ENCODE data around the gene MTCL1.
"Not testable (repeated sequence)": the region's sequence is repeated elsewhere in the genome, so short reads cannot be mapped to it uniquely, and the experiment has no call there.

Gene MTCL1

GRCh38 chr18:8745355-8746014 is 40.1 kb downstream of the MTCL1 start:
- DNase-seq = no peak

GRCh38 chr18:8747440-8747937 is 42.1 kb downstream of the MTCL1 start:
- no peak for DNase-seq

GRCh38 chr18:8749492-8749891 is 44.1 kb downstream of the MTCL1 start:
- no peak for DNase-seq

DNA sequence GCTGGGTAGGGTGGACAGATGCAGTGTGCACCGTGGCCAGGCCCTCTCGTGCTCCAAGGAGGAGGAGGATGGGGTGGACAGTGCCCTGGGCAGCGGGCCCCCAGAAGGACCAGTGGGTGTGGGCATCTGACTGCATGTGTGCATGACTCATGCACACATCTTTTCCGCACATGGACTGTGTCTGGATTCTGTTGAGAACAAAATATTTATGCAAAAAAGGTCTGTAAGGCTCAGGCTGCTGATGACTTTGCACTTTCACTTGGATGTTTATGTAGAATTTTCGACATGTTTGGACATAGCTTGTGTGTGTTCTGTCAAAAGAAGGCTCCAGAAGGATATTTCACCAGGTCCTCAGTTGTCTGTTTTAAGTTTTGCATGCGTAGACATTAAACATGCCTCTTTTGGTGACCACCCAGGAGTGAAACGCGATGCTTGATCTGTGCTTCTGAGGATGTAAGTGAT is 45.6 kb downstream of the MTCL1 start:
- no peak for DNase-seq

GRCh38 chr18:8751692-8752091 is 46.3 kb downstream of the MTCL1 start:
- DNase-seq = no peak

GRCh38 chr18:8752329-8752728 is 47.0 kb downstream of the MTCL1 start:
- DNase-seq = no peak

DNA sequence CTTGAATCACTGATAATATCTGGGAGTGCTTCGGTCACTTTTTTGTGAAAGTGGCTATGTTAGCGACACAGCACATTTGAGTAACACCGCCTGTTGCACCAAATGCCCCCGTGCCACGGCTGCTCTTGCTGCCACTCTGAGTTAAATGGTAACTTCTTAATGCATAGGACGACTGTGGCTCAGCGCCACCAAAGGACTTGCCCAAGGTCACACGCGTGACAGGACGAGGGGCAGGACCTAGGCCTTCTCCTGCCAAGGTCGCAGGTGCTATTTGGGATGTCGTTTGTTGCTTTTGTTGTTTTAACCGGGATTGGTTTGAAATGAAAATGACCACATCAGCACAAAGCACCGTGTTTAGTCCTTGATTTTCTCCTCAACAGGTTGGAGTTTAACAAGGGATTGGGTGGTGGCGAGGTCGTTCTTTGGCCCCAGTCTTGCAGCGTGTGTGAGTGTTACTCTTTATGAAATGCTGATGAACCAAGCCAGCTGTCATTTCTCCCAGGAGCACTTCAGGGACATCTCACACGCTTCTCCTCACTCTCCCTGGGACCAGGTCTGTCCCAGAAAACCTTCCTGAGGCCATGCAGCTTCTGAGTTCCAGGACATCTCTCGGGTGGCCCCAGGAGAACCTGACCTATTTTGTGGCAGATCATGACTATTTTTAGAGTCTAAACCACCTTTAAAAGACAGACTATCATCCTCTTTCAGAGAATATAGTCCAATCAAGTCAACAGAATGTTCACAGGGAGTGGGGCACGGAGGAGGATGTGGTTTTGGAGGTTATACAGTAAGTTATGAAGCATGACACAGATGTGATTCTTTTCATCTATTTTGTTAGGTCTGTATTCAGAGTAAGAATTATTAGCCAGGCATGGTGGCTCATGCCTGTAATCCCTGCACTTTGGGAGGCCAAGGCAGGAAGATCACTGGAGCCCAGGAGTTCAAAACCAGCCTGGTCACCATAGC is 49.9 kb downstream of the MTCL1 start:
- DNase-seq = peak; percentile 40

- no peak for DNase-seq
Observed at GRCh38 chr18:8756571-8756970, 51.2 kb downstream of the MTCL1 start.

- DNase-seq = no peak
Observed at GRCh38 chr18:8757396-8757997, 52.1 kb downstream of the MTCL1 start.

DNA sequence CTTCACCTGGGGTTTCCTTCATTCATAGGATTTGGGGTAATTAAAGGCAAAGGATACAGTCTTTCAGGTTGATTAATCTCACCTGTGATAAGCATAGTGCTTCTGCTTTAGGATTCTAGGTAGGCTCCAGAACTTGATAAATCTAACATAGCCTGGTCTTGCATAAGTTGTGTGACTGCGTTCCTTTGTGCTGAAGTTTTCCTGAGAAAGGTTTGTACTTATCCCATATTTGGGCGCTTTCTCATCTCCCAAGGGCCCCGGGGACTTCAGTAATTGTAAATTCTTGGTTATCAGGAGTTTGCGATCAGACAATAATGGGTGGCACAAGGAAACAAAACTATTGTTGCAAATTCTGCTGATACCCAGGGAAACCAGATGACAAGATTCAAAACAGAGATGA is 53.1 kb downstream of the MTCL1 start:
- no peak for DNase-seq

DNA sequence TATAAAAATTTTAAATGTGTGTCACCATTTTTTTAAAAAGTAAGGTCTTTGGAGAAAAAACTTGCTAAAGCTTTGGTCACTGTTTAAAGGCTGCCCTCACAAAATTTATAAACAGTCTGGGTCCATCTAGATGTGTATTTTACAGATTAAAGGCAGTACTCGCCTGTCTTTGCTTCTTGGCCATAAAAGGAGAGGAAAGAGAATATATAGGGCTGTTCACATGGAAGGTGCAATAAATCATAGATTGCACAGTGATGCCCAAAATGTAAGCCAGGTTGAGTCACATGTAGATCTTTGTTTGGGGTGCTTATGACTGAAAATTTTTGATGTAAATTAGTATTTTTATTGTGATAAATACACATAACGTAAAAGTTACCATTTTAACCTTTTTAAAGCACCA is 55.6 kb downstream of the MTCL1 start:
- no peak for DNase-seq

- DNase-seq = not testable (repeated sequence)
Observed at GRCh38 chr18:8761535-8761934, 56.2 kb downstream of the MTCL1 start.

DNA sequence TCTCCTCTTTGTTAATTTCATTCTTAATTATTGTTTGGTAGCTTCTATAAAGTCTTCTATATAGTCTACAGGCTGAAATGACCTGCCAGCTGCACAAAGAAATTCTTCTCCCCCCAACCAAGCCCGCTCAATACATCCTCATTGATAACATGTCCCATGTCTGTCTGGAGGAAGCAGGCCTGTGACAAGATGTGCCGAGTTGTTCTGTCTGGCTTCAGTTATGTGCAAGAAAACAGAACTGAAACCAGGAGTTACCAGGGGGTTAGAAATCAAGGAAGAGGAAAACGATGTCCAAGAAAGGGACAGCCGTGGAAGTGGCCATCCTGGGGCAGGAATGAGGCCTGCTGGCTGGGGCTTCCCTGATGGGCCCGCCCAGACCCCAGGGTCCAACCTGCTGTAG is 57.6 kb downstream of the MTCL1 start:
- no peak for DNase-seq

- no peak for DNase-seq
Observed at GRCh38 chr18:8763611-8764010, 58.3 kb downstream of the MTCL1 start.

DNA sequence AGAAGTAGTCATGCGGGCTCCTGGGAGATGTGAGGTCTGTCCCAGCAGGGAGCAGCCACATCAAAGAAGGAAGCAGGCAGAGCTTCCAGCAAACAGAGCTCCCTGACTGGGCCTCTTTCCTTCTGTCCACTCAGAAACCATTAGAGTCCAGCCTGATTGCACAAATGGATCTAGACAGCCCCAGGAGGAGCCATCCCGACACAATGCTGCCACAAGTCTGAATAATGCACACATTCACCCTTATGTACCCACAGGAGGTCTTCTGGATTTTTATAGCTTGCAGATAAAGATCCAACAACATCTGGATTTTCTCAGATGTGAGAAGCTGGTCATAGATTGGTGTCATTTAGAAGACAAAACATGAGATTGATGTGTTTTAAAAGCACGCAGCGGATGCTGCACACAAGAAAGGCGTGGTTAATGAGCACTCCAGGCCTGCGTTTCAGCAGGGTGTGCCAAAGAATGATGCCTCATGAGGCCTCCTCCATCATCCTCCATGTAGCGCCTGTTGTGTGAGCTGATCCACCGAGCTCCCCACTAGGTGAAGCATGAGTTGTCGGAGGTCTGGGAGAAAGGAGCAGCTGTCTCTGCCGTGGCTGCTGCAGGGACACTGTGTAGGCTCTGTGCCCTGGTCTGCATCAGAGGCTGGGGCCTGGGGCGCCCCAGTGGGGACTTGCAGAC is 60.6 kb downstream of the MTCL1 start:
- DNase-seq = no peak

DNA sequence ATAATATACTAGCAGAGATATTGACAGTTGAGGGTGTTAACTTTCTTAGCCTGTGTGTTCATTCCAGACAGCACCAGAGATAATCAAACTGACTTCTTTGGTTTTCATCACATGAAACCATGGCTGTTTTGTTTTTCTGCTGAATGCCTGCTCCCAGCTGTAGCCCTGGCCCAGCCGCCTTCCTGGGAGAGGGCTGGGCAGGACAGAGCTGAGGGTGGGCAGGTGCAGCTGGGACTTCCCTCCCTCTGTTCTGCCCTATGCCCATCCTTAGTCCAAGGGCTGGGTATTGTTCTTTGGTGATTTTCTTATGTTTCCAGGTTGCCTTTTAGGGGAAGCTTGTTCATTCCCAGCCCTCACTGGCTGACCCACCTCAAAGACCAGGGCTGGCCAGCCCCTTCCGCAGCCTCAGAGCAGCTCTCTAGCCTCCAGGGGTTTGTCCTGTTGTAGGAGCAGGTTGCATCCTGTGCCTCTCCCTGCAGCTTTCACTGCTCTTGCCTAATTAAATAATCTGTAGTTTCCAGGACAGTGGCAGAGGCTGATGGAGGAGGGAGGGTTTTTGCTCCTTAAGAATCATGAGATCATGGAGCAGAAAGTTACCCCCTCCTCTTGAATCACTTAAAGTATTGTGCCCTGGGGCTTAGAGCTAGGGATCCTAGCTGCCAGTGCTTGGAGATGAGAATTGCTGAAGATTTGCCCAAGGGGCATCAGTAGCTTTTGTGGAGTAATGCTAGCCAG is 61.4 kb downstream of the MTCL1 start:
- no peak for DNase-seq

- no peak for DNase-seq
Observed at GRCh38 chr18:8767340-8767739, 62.0 kb downstream of the MTCL1 start.

GRCh38 chr18:8769509-8770095 is 64.2 kb downstream of the MTCL1 start:
- DNase-seq = no peak

GRCh38 chr18:8770657-8771056 is 65.3 kb downstream of the MTCL1 start:
- DNase-seq = no peak

DNA sequence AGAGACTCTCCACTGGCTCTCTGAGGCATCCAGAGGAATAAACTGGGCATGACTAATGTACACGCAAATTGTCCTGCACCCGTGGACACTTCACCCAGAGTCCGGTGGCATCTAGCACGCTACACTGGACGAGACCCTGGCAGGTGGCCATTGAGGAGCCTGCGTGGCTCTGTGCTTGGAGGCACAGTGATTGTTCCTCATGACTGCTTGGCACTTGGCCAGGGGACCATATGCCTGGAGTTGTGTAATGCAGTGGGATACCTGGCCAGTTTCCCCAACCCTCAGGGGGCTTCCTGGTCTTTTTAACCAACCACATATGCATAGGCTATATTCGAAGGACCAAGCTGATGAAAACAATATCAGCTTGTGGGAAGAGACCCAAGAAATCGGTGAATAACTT is 66.6 kb downstream of the MTCL1 start:
- DNase-seq = no peak

DNA sequence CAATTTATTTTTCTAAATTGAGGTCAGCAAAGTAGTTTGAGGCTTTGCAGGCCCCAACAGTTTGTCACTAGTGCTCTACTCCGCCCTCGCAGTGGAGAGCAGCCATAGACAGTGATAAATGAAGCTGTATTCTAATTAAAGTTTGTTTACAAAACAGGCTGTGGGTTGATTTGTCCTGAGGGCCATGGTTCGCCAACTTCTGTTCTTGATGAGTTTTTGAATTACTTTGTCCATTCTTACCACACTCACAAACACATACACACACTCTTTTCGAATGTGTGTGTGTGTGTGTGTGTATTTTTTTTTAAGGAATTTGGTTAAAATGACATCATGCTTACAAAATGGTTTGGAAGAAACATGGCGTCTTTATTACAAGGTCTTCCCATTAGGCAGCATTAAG is 68.6 kb downstream of the MTCL1 start:
- no peak for DNase-seq
